Esophagus muscularis mucosa (tissue), 4 donors: ENCODE results near the gene RPUSD1. TPM values are rescaled to one million over a fixed set of nuclear protein-coding genes. Genes with fewer than 3 reads are reported as not detected.

Experiments used
- DNase-seq: peaks from one replicate; pipeline ENCODE4 v3.0.0-alpha.2; 2017; ENCODE audit errors: extremely low spot score
- H3K27ac ChIP-seq, 4 donors: fragments of 200-600 bp; sonication (generic); replicated peaks in 1 of 4; 1 replicate in 3 of 4; 2 replicates in 1 of 4; pipeline ENCODE4 v1.5.1; 2016 to 2019; ENCODE audit warnings: mild to moderate bottlenecking in 1 of 4
- H3K27me3 ChIP-seq, 4 donors: fragments of 200-600 bp; sonication (generic); one replicate each; pipeline versions ENCODE4 v1.5.1 to v1.6.0; 2016 to 2019
- H3K36me3 ChIP-seq, 4 donors: fragments of 200-600 bp; sonication (generic); one replicate each; pipeline ENCODE4 v1.5.1; 2016 to 2019
- H3K4me1 ChIP-seq, 4 donors: fragments of 200-600 bp; sonication (generic); one replicate each; pipeline ENCODE4 v1.5.1; 2016 to 2019
- H3K4me3 ChIP-seq, 4 donors: fragments of 200-600 bp; sonication (generic); 1 replicate in 2 of 4; 2 replicates in 2 of 4; pipeline ENCODE4 v1.5.1; 2016 to 2019; ENCODE audit warnings: mild to moderate bottlenecking in 4 of 4, moderate library complexity in 1 of 4
- H3K9me3 ChIP-seq, 4 donors: fragments of 200-600 bp; sonication (generic); 1 replicate in 3 of 4; 2 replicates in 1 of 4; pipeline ENCODE4 v1.5.1; 2016 to 2019
- EP300 ChIP-seq: sonication (generic); formaldehyde crosslinking; IDR thresholded peaks from one replicate; pipeline ENCODE4 v1.6.1; 2017; ENCODE audit warnings: antibody characterized with exemption
- POLR2A ChIP-seq: fragments of 450-650 bp; IDR thresholded peaks from one replicate; pipeline ENCODE4 v1.6.1; 2017; ENCODE audit warnings: antibody characterized with exemption, moderate library complexity, mild to moderate bottlenecking, low read depth
- POLR2AphosphoS5 ChIP-seq, 2 donors: sonication (generic); formaldehyde crosslinking; IDR thresholded peaks; one replicate each; pipeline ENCODE4 v1.6.1; 2017; ENCODE audit warnings: antibody characterized with exemption in 2 of 2
- WGBS: methylation state at CpG from one replicate; pipeline ENCODE4 v1.1.5; 2018; 5-methylcytosine and 5-hydroxymethylcytosine counted together
- intact Hi-C: fragments of 100-400 bp; cut with DNase I; formaldehyde crosslinking; loops from one replicate; pipeline ENCODE4 v1.15.1; 2023
- total RNA-seq, 4 donors: library from RNA; depleted of rRNA; stranded (reverse); fragments of >200 nt; gene quantifications; one replicate each; pipeline versions ENCODE4 v1.1.0 to v1.2.1, GENCODE V29; 2016
- TF ChIP-seq, protein P1 (sequence below), 3 experiments: fragments of 200-600 bp in 2 of 3; fragments of 450-650 bp in 1 of 3; sonication (generic) in 2 of 3; IDR thresholded peaks; one replicate each; pipeline ENCODE4 v1.5.1; 2017 to 2019; ENCODE audit warnings: antibody characterized with exemption in 3 of 3, mild to moderate bottlenecking in 2 of 3, moderate library complexity in 1 of 3

RPUSD1 gene
- total RNA-seq, 4 donors from 2014 or later: 10.4 to 29.1 (median 20.4) TPM

DNA sequence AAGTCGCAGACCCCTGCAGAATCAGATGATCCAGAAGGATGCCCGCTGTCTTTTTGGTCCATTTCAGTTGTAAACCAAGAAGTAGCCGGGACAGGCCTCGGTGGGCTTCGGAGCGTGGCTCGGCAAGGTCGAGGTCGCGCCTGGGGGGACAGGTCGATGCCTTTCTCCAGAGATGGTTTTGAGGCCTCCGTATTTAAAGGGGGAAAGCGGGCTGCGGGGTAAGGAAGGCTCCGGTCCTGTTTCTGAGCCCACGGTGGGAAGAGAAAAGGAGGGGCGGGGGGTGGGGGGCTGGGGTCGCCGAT lies 19.9 kb upstream of the RPUSD1 start:
- H3K4me1 ChIP-seq: peaks cover 10 to 37% (median 23%) of the 10 kb centered on the region in 4 donors
- peak overlapping the region; percentile 85 to 93 (median 89) for H3K27ac ChIP-seq
- no peak for TF ChIP-seq POLR2A
- TF ChIP-seq POLR2AphosphoS5 (IDR thresholded peaks at IDR 0.05): no peak
- TF ChIP-seq, protein P1, sequence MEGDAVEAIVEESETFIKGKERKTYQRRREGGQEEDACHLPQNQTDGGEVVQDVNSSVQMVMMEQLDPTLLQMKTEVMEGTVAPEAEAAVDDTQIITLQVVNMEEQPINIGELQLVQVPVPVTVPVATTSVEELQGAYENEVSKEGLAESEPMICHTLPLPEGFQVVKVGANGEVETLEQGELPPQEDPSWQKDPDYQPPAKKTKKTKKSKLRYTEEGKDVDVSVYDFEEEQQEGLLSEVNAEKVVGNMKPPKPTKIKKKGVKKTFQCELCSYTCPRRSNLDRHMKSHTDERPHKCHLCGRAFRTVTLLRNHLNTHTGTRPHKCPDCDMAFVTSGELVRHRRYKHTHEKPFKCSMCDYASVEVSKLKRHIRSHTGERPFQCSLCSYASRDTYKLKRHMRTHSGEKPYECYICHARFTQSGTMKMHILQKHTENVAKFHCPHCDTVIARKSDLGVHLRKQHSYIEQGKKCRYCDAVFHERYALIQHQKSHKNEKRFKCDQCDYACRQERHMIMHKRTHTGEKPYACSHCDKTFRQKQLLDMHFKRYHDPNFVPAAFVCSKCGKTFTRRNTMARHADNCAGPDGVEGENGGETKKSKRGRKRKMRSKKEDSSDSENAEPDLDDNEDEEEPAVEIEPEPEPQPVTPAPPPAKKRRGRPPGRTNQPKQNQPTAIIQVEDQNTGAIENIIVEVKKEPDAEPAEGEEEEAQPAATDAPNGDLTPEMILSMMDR (IDR thresholded peaks at IDR 0.05): no peak
- TF ChIP-seq EP300: no peak
- intact Hi-C loops: no loop called here
- no peak for DNase-seq
- H3K9me3 ChIP-seq: peaks cover 0 to 8% (median 0%) of the 10 kb centered on the region in 4 donors
- H3K4me3 ChIP-seq: peak overlapping the region; percentile 72 to 97 (median 87)
- peaks cover 0 to 64% (median 4%) of the 10 kb centered on the region in 4 donors for H3K27me3 ChIP-seq
- 3% methylated on average over 16 of the region's 19 CpGs for WGBS
- H3K36me3 ChIP-seq: no peaks in the 10 kb centered on the region

DNA sequence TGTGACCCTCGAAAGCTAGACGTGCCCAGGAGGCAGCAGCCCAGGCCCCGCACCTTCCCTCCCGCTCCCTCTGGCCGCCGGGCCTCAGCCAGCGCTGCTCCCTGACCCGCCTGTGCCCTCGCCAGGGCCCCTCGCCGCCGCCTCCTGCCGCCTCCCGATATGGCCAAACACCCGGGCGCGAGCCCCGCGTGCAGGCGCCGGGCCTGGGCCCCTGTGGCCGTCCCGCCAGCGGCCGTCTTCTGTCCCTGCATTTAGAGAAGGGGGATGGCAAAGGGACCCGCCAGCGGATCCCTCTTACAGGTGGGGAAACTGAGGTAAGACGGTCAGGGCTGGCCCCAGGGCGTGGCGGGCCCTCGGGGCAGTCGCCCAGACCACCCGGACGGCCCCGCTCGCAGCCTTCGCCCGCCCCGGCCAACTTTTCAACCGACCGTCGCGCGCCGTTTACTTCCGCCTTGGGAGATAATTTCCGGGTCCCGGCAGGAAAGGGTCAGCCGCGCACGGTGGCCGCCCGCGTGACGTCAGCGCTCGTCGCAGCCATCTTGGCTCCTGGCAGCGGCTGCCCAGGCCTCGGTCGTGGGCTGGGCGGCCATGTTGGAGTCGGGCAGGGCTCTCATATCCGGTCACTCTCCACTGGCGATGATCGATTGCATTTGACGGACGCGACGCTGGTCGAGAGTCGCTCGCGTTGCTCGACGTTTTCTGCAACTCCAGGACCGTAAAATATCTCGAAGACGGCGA lies 19.3 kb upstream of the RPUSD1 start:
- 0% methylated on average over 48 of the region's 80 CpGs for WGBS
- intact Hi-C loops: no loop called here
- Histone ChIP-seq H3K27me3 (peaks cover 0 to 64% (median 3%) of the 10 kb centered on the region in 4 donors), H3K9me3 (peaks cover 0 to 7% (median 0%) of the 10 kb centered on the region in 4 donors), H3K27ac (peak overlapping the region; percentile 85 to 93 (median 89)), H3K4me1 (peaks cover 10 to 36% (median 23%) of the 10 kb centered on the region in 4 donors), H3K36me3 (no peaks in the 10 kb centered on the region), H3K4me3 (peak overlapping the region; percentile 72 to 97 (median 87))
- TF ChIP-seq POLR2A (peak; percentile 61), EP300 (no peak), POLR2AphosphoS5 (IDR thresholded peaks at IDR 0.05) (peak; percentile 86 to 95)
- DNase-seq: peak; percentile 94

- Histone ChIP-seq H3K27ac (no peak overlapping the region), H3K4me3 (no peak overlapping the region), H3K9me3 (no peaks in the 10 kb centered on the region), H3K36me3 (no peaks in the 10 kb centered on the region), H3K4me1 (peaks cover 10 to 39% (median 23%) of the 10 kb centered on the region in 4 donors), H3K27me3 (peaks cover 0 to 65% (median 19%) of the 10 kb centered on the region in 4 donors)
- 88% methylated on average over 11 of the region's 17 CpGs for WGBS
- intact Hi-C loops: no loop called here
- TF ChIP-seq EP300: no peak
- no peak for DNase-seq
Observed at GRCh38 chr16:805474-805873, 17.3 kb upstream of the RPUSD1 start.

- intact Hi-C loops: no loop called here
- Histone ChIP-seq H3K27me3 (peaks cover 0 to 69% (median 26%) of the 10 kb centered on the region in 4 donors), H3K9me3 (no peaks in the 10 kb centered on the region), H3K36me3 (no peaks in the 10 kb centered on the region), H3K4me1 (peaks cover 10 to 45% (median 26%) of the 10 kb centered on the region in 4 donors), H3K4me3 (no peak overlapping the region), H3K27ac (no peak overlapping the region)
- DNase-seq: no peak
- WGBS: 55% methylated on average over 27 of the region's 33 CpGs
- TF ChIP-seq POLR2AphosphoS5 (IDR thresholded peaks at IDR 0.05) (no peak), EP300 (no peak), POLR2A (no peak)
- TF ChIP-seq, protein P1 (IDR thresholded peaks at IDR 0.05): no peak
Observed at GRCh38 chr16:804193-805048, 16.2 kb upstream of the RPUSD1 start.

- Histone ChIP-seq H3K4me3 (no peak overlapping the region), H3K36me3 (no peaks in the 10 kb centered on the region), H3K9me3 (no peaks in the 10 kb centered on the region), H3K27me3 (peaks cover 0 to 71% (median 28%) of the 10 kb centered on the region in 4 donors), H3K4me1 (peaks cover 10 to 38% (median 24%) of the 10 kb centered on the region in 4 donors), H3K27ac (no peak overlapping the region)
- no peak for DNase-seq
- WGBS: 46% methylated on average over 8 of the region's 8 CpGs
- TF ChIP-seq, protein P1 (IDR thresholded peaks at IDR 0.05): no peak
- no peak for TF ChIP-seq POLR2AphosphoS5 (IDR thresholded peaks at IDR 0.05)
- TF ChIP-seq EP300: no peak
- TF ChIP-seq POLR2A: no peak
- intact Hi-C loops: no loop called here
Observed at GRCh38 chr16:803754-804080, 15.5 kb upstream of the RPUSD1 start.
